PC-9 (cell line): ENCODE measurements around the gene ARHGEF28. TPM values are rescaled to one million over a fixed set of nuclear protein-coding genes. Genes with fewer than 3 reads are reported as not detected.

Experiments
- BruUV-seq: library from RNA; stranded (reverse); fragments of 400-500 nt; replicated peaks from 2 replicates; lab custom pipeline; 2021; lab: Mats Ljungman, UMichigan
- CTCF ChIA-PET: fragments of 300-600 bp; sonication (Branson Sonifier 250); formaldehyde crosslinking; loops from one replicate; lab custom pipeline; 2022; ENCODE audit warnings: antibody characterized with exemption; lab: Charles Lee
- POLR2A ChIA-PET: fragments of 300-600 bp; sonication (Branson Sonifier 250); formaldehyde crosslinking; loops from one replicate; lab custom pipeline; 2022; ENCODE audit warnings: antibody characterized with exemption; ENCODE audit not compliant: unreplicated experiment; lab: Charles Lee
- DNase-seq, 2 experiments: peaks; one replicate each; pipeline versions ENCODE4 v3.0.0 to v3.0.0-alpha.2; 2015 to 2022; ENCODE audit warnings: mixed read lengths in 1 of 2
- H2AFZ ChIP-seq: fragments of 200-600 bp; sonication (generic); 2 replicates; pipeline ENCODE4 v1.8.1; 2017; ENCODE audit warnings: antibody characterized with exemption
- H3F3A ChIP-seq: fragments of 200-600 bp; sonication (generic); 2 replicates; pipeline ENCODE4 v1.8.1; 2017; ENCODE audit warnings: antibody characterized with exemption, mild to moderate bottlenecking, low read depth; ENCODE audit not compliant: insufficient read depth
- H3K27ac ChIP-seq: fragments of 200-600 bp; sonication (generic); 2 replicates; pipeline ENCODE4 v1.6.1; 2016; ENCODE audit warnings: mixed run types
- H3K27me3 ChIP-seq: fragments of 200-600 bp; sonication (generic); 2 replicates; pipeline ENCODE4 v1.6.1; 2016; ENCODE audit warnings: low read depth, mixed run types; ENCODE audit not compliant: insufficient read depth
- H3K36me3 ChIP-seq: fragments of 200-600 bp; sonication (generic); 2 replicates; pipeline ENCODE4 v1.6.1; 2016; ENCODE audit warnings: low read depth, mixed run types
- H3K4me1 ChIP-seq: fragments of 200-600 bp; sonication (generic); replicated peaks from 2 replicates; pipeline ENCODE4 v1.6.1; 2016; ENCODE audit warnings: mixed run types; ENCODE audit not compliant: insufficient read depth
- H3K4me2 ChIP-seq: fragments of 200-600 bp; sonication (generic); 2 replicates; pipeline ENCODE4 v1.6.1; 2017; ENCODE audit warnings: mixed run types
- H3K4me3 ChIP-seq: fragments of 200-600 bp; sonication (generic); 2 replicates; pipeline ENCODE4 v1.6.1; 2016; ENCODE audit warnings: mixed run types
- H3K79me2 ChIP-seq: fragments of 200-600 bp; sonication (generic); 2 replicates; pipeline ENCODE4 v1.6.1; 2017; ENCODE audit warnings: low read depth, mixed run types
- H3K9me2 ChIP-seq: fragments of 200-600 bp; sonication (generic); 2 replicates; pipeline ENCODE4 v1.8.1; 2017; ENCODE audit warnings: mild to moderate bottlenecking; ENCODE audit not compliant: insufficient read depth
- H3K9me3 ChIP-seq: fragments of 200-600 bp; sonication (generic); 2 replicates; pipeline ENCODE4 v1.8.1; 2016; ENCODE audit warnings: low read depth; ENCODE audit not compliant: insufficient read depth
- H4K20me1 ChIP-seq: fragments of 200-600 bp; sonication (generic); 2 replicates; pipeline ENCODE4 v1.8.1; 2017; ENCODE audit not compliant: insufficient read depth
- EZH2 ChIP-seq: fragments of 200-600 bp; sonication (generic); IDR thresholded peaks from 2 replicates; pipeline ENCODE4 v1.8.0; 2017; ENCODE audit warnings: antibody characterized with exemption, low read depth
- intact Hi-C: fragments of 100-400 bp; cut with micrococcal nuclease; formaldehyde crosslinking; loops from one replicate; pipeline ENCODE4 v1.10.0; 2022; ENCODE audit not compliant: unreplicated experiment
- total RNA-seq: library from RNA; stranded (reverse); gene quantifications from 2 replicates; pipeline ENCODE4 v1.2.3, GENCODE V29; 2021
- TF ChIP-seq, protein P1 (sequence below): fragments of 200-600 bp; sonication (generic); conservative IDR thresholded peaks from 2 replicates; pipeline ENCODE4 v1.6.1; 2017; ENCODE audit warnings: mixed run types, antibody characterized with exemption, mild to moderate bottlenecking, moderate library complexity

Gene ARHGEF28
- total RNA-seq, 1 experiment from 2014 or later = 77.5 TPM

GRCh38 chr5:73958037-73958436 is 332.0 kb downstream of the ARHGEF28 start:
- Histone ChIP-seq H3K4me3 (no peak overlapping the region), H4K20me1 (no peaks in the 10 kb centered on the region), H3K9me2 (no peaks in the 10 kb centered on the region; the same call in 1 of the 2 replicates), H3K4me1 (peaks cover 6% of the 10 kb centered on the region), H3K79me2 (no peaks in the 10 kb centered on the region), H3K27me3 (no peaks in the 10 kb centered on the region), H3K36me3 (no peaks in the 10 kb centered on the region), H3F3A (no peaks in the 10 kb centered on the region), H3K27ac (no peak overlapping the region), H3K4me2 (no peak overlapping the region), H3K9me3 (no peaks in the 10 kb centered on the region), H2AFZ (no peak overlapping the region)
- ChIA-PET POLR2A (no interaction called here), CTCF (no interaction called here)
- intact Hi-C loops = no loop called here
- BruUV-seq = no TSS peak
- DNase-seq = no peak
- no peak for TF ChIP-seq EZH2
- TF ChIP-seq, protein P1, sequence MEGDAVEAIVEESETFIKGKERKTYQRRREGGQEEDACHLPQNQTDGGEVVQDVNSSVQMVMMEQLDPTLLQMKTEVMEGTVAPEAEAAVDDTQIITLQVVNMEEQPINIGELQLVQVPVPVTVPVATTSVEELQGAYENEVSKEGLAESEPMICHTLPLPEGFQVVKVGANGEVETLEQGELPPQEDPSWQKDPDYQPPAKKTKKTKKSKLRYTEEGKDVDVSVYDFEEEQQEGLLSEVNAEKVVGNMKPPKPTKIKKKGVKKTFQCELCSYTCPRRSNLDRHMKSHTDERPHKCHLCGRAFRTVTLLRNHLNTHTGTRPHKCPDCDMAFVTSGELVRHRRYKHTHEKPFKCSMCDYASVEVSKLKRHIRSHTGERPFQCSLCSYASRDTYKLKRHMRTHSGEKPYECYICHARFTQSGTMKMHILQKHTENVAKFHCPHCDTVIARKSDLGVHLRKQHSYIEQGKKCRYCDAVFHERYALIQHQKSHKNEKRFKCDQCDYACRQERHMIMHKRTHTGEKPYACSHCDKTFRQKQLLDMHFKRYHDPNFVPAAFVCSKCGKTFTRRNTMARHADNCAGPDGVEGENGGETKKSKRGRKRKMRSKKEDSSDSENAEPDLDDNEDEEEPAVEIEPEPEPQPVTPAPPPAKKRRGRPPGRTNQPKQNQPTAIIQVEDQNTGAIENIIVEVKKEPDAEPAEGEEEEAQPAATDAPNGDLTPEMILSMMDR = no peak

GRCh38 chr5:73960023-73960422 is 334.0 kb downstream of the ARHGEF28 start:
- CTCF ChIA-PET = no interaction called here
- POLR2A ChIA-PET = no interaction called here
- H3F3A ChIP-seq = no peaks in the 10 kb centered on the region

GRCh38 chr5:73960426-73960825 is 334.4 kb downstream of the ARHGEF28 start:
- H3K4me2 ChIP-seq = no peak overlapping the region
- H3K79me2 ChIP-seq = no peaks in the 10 kb centered on the region
- ChIA-PET POLR2A (no interaction called here), CTCF (no interaction called here)
- DNase-seq = no peak
- TF ChIP-seq, protein P1 = no peak
- no peak for TF ChIP-seq EZH2
- no TSS peak for BruUV-seq
- intact Hi-C loops = no loop called here
- H2AFZ ChIP-seq = no peak overlapping the region
- H3K36me3 ChIP-seq = no peaks in the 10 kb centered on the region
- H3K27me3 ChIP-seq = no peaks in the 10 kb centered on the region
- no peak overlapping the region for H3K27ac ChIP-seq
- H3K9me2 ChIP-seq = no peaks in the 10 kb centered on the region; the same call in 1 of the 2 replicates
- peaks cover 6% of the 10 kb centered on the region for H3K4me1 ChIP-seq
- no peaks in the 10 kb centered on the region for H4K20me1 ChIP-seq
- no peaks in the 10 kb centered on the region for H3K9me3 ChIP-seq
- no peaks in the 10 kb centered on the region for H3F3A ChIP-seq
- no peak overlapping the region for H3K4me3 ChIP-seq

More at GRCh38 chr5:73960023-73960422, 334.0 kb downstream of the ARHGEF28 start:
- TF ChIP-seq, protein P1 = no peak
- no peak for TF ChIP-seq EZH2
- no peak for DNase-seq
- BruUV-seq = no TSS peak
- Histone ChIP-seq H3K36me3 (no peaks in the 10 kb centered on the region), H3K79me2 (no peaks in the 10 kb centered on the region), H4K20me1 (no peaks in the 10 kb centered on the region), H3K4me2 (no peak overlapping the region), H3K4me1 (peaks cover 6% of the 10 kb centered on the region), H2AFZ (no peak overlapping the region), H3K9me3 (no peaks in the 10 kb centered on the region), H3K27me3 (no peaks in the 10 kb centered on the region), H3K9me2 (no peaks in the 10 kb centered on the region; the same call in 1 of the 2 replicates), H3K27ac (no peak overlapping the region), H3K4me3 (no peak overlapping the region)
- intact Hi-C loops = no loop called here
